GM08714 (cell line): ENCODE measurements around the gene ITGB3.
"Not testable (repeated sequence)": the region's sequence is repeated elsewhere in the genome, so short reads cannot be mapped to it uniquely, and the experiment has no call there.

Source experiments
- H3K4me3 ChIP-seq: fragments of 200-500 bp; sonication (Bioruptor generic); 2 replicates; pipeline ENCODE4 v1.5.1; 2014; ENCODE audit warnings: mild to moderate bottlenecking, low read length, inconsistent platforms
- ZNF274 ChIP-seq: IDR thresholded peaks from 2 replicates; pipeline ENCODE4 v1.6.1; 2012; ENCODE audit warnings: mild to moderate bottlenecking, low read depth, low read length

The ITGB3 gene

DNA sequence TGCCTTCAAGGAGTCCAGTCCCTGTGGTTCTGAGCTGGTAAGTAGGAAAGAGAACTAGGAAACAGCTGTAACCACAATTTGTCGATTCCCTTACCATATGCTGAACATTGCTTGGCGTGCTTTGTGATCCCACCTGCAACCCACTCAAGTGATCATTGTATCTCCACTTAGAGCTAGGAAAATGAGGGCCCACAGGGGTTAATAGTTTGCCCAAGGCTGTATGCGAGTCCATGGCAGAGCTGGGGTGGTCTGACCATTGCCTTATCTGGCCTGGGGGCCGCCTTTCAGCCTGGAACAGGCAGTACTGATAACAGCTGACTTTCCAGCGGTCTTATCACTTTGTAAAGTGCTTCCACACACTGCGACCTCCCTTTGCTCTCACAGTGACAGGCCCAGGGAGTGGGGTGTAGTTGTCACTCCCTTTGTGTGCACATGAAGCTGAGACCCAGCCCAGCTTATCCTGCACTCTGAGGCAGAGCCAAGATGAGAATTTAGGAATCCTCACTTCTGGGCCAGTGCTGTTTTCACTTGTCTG is 34.7 kb upstream of the ITGB3 start:
- H3K4me3 ChIP-seq: peak overlapping the region; percentile 10; the same call in 1 of the 2 replicates
- no peak for TF ChIP-seq ZNF274

DNA sequence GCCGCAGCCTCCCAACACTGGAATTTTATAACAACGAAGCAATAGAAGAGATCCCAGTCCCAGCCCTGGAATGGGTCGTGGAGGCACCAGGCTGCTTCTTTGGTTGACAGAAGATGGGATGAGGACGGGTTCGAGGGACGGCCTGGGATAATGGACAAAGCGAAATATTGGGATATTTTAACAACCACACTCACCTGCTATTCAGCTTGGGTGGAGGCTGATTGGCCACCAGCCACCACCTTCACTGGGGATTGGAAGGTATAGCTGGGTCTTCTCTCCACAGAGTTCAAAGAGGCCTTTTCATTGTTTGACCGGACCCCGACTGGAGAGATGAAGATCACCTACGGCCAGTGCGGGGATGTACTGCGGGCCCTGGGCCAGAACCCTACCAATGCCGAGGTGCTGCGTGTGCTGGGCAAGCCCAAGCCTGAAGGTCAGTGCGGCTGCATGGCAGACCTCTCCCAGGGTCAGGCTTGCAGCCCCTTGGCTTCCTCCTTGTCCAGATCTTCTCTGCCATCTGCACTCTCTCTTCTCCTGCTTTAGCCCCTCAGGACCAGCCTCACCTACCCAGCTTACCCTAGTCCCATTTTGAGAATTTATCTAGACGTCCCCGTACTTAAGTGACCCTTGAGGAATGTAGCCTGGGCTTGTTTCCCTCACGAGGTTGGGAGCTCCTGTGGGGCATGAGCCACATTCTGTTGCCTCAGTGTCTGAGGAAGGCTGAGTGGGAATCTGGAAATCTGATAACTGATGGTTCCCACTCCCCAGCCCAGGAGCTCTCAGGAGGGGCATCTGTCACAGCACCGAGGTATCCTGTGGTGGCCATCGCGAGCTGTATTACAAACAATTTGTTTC is 33.8 kb upstream of the ITGB3 start:
- no peak overlapping the region for H3K4me3 ChIP-seq
- no peak for TF ChIP-seq ZNF274

DNA sequence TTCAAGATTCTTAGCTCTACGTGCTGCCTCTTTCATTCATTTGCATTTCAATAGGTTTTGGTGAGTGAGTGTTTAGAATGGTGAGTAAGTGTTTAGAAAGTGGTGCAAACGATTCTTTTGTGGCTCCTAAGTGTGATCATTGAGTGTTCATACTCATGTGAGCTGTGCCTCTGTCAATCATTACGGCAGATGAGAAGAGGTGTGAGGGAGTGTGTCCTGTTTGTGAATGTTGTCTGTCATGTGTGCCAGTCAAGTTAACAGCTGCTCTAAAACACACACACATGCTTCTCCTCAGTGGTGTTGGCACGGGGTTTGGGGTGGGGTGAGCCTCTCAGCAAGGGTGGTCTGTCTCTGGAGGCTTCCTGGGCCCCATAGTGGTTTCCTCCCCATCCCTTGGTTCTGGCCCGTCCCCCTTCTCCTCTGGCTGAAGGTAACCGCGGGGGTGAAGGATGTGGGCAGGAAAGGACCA is 33.1 kb upstream of the ITGB3 start:
- TF ChIP-seq ZNF274: no peak
- no peak overlapping the region for H3K4me3 ChIP-seq

GRCh38 chr17:47221154-47221553 is 32.5 kb upstream of the ITGB3 start:
- no peak overlapping the region for H3K4me3 ChIP-seq

DNA sequence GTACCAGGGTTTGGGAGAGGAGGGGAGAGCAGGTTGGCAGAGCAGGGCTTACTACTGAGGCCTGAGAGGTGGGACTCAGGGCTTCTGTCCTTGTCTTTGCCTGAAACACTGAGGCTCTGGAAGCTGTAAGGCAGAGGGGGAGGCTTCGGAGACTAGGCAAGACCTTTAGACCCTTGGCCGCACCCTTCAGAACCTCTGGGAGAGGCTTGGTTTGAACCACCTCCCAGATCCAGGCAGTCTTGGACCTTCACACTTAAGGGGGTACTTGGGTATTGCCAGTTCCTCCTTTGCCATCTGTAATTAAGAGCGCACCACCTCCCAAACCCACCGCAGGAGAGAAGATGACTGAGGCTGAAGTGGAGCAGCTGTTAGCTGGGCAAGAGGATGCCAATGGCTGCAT is 31.6 kb upstream of the ITGB3 start:
- TF ChIP-seq ZNF274: no peak
- H3K4me3 ChIP-seq: no peak overlapping the region

More at GRCh38 chr17:47221154-47221553, 32.5 kb upstream of the ITGB3 start:
- TF ChIP-seq ZNF274: no peak

DNA sequence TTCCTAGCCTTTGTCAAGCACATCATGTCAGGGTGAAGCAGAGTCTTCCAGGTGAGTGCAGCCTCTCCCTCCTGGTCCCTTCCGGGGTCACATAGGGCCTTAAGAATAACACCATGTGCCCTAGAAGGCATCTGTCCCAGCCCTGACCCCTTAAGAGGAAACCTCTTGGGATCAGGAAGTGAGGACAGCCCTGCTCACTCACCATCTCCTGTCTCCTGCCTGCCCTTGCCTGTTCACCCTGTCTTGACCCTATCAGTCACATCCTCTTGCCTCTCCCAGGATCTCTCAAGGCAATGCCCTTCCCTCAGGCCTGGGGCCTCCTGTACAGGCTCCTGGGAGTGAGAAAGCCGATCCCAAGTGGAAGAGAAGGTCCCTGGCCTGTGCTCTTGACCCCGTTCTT is 30.6 kb upstream of the ITGB3 start:
- no peak for TF ChIP-seq ZNF274
- H3K4me3 ChIP-seq: no peak overlapping the region

DNA sequence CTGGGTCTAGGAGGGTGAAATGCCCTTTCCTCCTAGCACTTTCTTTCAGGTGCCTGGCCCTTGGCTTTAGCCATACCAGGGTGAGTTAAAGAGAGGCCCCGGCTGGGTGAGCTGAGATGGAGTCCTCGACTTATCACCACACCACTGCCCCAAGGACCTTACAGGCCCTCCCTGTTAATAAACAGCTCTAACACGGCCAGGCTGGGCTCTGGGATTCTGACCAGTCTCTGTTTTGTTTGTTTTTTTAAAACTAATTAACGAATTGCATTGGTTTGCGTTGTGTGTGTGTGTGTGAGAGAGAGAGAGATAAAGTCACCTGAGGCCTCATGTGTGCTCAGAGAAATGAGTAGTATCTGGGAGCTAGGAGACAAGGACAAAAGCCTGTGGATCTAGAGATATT is 30.2 kb upstream of the ITGB3 start:
- no peak for TF ChIP-seq ZNF274
- H3K4me3 ChIP-seq: no peak overlapping the region

DNA sequence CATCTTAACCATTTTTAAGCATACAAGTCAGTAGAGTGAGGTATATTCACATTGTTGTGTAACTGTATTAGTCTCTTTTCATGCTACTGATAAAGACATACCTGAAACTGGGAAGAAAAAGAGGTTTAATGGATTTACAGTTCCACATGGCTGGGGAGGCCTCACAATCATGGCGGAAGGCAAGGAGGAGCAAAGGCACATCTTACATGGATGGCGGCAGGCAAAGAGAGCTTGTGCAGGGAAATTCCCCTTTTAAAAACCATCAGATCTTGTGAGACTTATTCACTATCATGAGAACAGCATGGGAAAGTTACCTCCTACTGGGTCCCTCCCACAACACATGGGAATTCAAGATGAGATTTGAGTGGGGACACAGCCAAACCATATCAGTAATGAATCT is 29.6 kb upstream of the ITGB3 start:
- H3K4me3 ChIP-seq: not testable (repeated sequence)

GRCh38 chr17:47224966-47225365 is 28.7 kb upstream of the ITGB3 start:
- H3K4me3 ChIP-seq: no peak overlapping the region
- TF ChIP-seq ZNF274: no peak

- no peak overlapping the region for H3K4me3 ChIP-seq
- TF ChIP-seq ZNF274: no peak
Observed at GRCh38 chr17:47225436-47225858, 28.2 kb upstream of the ITGB3 start.

DNA sequence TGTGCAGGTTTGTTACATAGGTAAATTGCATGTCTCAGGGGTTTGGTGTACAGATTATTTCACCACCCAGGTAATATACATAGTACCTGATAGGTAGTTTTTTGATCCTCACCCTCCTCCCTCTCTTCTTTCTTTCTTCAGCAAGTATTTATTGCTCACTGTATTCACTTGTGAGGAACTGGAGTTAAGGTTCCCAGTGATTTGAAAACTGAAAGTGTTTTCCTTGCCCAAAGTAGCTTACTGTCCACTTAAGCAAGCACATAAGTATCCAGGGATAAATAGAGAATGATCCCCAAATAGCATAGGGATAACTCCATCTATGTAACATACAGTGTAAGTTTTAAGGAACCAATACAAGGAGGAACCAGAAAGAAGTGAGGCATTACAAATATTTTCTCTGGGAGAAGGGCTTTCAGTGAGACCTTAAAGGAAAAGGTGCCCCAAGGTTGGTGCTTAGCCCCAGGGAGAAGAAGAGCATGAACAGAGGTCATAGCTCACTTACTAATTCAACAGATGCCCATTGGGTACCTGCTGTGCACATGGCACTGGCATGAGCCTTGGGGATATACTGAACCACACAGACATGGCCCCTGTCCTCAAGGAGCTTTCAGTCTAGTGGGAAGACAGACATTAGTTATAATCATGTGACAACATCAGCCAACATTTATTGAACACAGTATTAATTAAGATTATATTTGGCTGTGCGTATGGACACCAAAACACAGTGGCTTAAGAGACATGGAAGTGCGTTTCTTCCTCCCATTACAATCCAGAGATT is 27.5 kb upstream of the ITGB3 start:
- H3K4me3 ChIP-seq: no peak overlapping the region
- no peak for TF ChIP-seq ZNF274

- no peak overlapping the region for H3K4me3 ChIP-seq
- TF ChIP-seq ZNF274: no peak
Observed at GRCh38 chr17:47227862-47228261, 25.8 kb upstream of the ITGB3 start.

DNA sequence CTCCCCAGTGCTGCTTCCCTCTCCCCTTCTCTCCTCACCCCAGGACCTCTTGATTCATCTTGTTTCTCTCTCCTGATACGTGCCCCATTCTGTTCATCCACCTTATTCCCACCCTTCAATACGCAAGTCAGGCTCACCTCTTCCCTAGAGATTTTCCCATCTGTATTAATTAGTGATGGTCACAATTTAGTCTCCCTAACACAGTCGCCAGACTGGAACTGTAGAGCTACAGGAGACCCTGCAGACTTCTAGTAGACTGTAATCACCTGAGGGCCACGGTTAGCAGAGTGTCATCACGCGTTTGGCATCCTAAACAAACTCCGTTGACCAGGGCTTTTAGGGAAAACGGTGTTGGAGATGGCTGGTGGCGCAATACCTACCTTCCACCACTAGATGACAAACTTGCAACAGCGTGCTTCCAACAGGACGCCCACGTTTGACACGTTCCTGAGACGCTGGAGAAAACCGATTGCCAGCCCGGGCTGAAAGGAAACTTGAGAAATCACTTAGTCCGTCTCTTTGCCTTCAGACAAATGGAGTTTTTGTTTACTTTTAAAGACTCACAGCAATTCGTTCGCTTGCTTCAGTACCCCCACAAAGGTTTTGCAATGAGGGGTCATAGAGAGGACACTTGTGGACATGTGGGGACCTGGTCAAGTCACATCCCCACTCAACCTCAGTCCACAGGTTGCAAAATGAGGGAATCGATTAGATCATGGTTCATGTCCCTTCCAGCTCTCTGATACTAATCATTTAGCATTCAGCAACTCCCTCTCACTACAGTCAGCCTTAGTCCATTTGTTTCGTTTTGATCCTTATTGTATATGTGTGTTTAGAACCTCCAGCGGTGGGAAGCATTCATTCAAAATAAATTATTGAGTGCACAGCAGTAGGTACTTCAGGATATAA is 23.8 kb upstream of the ITGB3 start:
- TF ChIP-seq ZNF274: no peak
- H3K4me3 ChIP-seq: peak overlapping the region; percentile 17; the same call in 1 of the 2 replicates

DNA sequence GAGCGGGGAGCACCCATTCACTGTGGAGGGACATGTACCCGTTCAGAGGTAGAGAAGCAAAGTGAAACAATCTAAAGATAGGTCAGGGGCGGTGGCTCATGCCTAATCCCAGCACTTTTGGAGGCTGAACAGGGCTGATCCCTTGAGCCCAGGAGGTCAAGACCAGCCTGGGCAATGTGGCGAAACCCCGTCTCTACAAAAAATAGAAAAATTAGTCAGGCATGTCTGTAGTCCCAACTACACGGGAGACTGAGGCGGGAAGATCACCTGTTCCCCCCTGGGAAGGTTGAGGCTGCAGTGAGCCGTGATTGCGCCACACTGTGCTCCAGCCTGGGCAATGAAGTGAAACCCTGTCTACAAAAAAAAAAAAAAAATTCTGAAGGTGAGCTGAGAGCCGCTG is 22.8 kb upstream of the ITGB3 start:
- H3K4me3 ChIP-seq: no peak overlapping the region
- no peak for TF ChIP-seq ZNF274

- TF ChIP-seq ZNF274: no peak
- H3K4me3 ChIP-seq: no peak overlapping the region
Observed at GRCh38 chr17:47231334-47231733, 22.3 kb upstream of the ITGB3 start.
